ENCODE results near the gene IRAK2.
"Not testable (repeated sequence)": the region's sequence is repeated elsewhere in the genome, so short reads cannot be mapped to it uniquely, and the experiment has no call there.

The IRAK2 gene

DNA sequence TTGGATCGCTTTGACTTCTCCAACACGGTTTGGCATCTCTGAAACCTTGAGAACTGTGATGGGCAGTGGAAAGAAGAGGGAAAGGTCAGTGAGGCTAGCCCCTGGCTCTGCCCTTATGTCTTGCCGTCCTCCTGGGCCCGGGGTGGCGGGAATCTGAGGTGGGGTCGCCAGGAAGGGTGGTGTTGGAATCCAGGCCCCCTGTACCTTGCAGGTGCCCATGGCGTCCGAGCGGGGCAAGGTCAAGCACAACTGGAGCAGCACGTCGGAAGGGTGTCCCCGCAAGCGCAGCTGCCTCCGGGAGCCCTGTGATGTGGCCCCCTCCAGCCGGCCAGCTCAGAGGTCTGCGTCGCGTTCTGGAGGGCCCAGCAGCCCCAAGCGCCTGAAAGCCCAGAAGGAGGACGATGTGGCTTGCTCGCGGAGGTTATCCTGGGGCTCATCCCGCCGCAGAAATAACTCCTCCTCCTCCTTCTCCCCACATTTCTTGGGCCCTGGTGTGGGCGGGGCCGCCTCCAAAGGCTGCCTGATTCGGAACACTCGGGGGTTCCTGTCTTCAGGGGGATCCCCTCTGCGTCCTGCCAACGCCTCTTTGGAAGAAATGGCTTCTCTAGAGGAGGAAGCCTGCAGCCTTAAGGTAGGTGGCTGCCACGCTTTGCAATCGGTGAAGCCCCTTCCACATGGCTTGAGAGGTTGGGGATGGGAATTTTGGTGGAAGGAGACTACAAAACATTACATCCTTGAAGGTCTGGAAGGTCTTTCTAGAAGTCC lies 84.4 kb downstream of the IRAK2 start:
- H3K4me3 ChIP-seq (ENCODE audit: low read depth, low read length), result peak overlapping the region; percentile 78

DNA sequence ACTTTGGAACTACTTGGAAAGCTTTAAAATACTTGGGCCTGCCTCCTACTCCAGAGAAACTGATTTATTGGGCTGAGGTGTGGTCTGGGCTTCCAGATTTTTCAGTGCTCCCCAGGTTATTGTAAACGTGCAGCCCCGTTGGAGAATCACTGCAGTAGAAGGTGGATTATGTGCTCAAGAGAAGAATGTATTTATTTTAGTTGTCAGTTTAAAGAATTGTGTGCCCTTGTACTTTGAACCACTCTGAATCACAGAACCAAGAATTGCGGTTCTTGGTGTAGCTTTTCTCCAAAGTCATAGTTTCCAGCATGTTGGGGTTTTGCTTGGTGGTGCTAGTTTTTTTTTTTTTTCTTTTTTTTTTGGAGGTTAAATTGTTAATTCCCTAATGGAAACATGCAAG lies 85.1 kb downstream of the IRAK2 start:
- H3K4me3 ChIP-seq (ENCODE audit: low read depth, low read length), result peak overlapping the region; percentile 78

DNA sequence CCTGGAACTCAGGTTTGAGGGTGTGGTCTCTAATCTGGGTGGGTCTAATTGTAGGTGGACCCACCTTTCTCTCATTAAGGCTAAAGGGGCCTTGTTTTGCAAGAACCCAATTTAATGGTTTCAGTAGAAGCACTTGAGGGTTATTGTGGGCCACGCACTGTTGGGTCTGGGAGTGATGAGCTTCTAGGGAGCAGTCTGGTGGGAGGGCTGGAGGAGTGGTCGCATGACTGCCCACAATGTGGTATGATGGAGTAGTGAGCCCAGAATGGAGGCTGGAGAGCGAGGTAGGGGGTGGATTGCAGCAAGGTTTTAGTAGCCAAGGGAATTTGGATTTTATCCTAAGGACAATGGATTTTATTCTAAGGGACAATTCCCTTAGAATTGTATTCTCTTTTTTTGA lies 86.3 kb downstream of the IRAK2 start:
- H3K4me3 ChIP-seq (ENCODE audit: low read depth, low read length), result no peak overlapping the region

DNA sequence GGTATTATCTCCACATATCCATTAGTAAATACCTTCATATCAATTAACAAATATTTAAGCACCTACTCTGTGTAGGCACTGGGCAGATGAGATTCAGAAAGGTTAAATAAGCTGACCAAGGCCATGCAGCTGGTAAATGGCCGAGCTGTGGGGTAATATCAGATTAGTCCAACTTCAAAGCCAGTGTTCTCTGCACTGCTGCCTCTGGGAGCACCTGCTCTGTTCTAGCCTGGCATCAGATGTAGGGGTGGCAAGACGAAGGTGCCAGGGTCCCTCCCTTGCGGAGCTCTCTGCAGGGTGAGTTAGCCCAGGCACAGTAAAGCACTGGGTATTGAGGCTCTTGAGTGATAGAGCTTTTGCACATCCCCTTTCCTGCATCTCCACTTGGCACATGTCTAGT lies 89.0 kb downstream of the IRAK2 start:
- H3K4me3 ChIP-seq (ENCODE audit: low read depth, low read length), result no peak overlapping the region

DNA sequence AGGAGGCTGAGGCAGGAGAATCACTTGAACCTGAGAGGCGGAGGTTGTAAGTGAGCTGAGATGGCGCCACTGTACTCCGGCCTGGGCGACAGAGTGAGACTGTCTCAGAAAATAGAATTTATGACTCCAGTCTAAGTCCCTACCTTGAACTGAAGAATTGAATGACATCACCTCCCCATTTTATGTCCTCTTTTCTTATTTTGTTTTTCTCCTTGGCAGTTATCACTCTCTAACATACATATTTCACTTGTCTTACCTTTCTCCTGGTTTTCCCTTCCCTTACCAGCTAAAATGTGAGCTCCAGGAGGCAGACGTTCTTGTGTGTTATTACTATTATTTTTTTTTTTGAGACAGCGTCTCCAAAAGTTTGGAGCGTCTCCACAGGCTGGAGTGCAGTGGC lies 91.1 kb downstream of the IRAK2 start:
- H3K4me3 ChIP-seq (ENCODE audit: low read depth, low read length), result no peak overlapping the region

DNA sequence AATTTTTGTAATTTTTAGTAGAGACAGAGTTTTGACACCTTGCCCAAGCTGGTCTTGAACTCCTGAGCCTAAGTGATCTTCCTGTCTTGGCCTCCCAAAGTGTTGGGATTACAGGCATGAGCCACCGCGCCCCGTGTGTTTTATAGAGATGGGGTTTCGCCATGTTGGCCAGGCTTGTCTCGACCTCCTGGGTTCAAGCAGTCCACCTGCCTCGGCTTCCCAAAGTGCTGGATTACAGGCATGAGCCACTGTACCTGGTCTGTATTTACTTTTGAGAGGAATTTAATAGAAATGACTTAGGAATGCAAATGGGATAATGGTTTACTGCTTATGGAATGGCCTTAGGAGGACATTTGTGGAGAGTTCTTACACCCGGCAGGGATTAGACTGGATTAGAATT lies 94.3 kb downstream of the IRAK2 start:
- H3K4me3 ChIP-seq (ENCODE audit: low read depth, low read length), result no peak overlapping the region

DNA sequence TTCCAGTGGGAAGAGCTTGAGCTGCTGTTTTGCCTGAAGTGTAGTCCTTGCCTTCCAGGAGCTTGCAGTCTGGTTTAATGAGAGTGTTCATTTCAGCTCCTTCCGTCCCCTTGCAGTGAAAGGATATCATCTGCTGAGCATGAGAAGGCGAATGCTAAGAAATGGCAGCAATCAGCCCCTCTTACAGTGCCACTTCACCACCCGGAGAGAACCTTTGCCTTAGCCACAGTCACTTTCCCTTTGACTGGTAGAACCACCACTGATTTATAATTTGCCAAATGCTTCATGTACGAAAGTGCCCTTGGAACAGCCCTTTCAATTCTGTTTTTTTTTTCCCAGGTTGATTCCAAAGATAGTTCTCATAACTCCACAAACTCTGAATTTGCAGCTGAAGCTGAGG lies 95.1 kb downstream of the IRAK2 start:
- no peak overlapping the region for H3K4me3 ChIP-seq (ENCODE audit: low read depth, low read length)

DNA sequence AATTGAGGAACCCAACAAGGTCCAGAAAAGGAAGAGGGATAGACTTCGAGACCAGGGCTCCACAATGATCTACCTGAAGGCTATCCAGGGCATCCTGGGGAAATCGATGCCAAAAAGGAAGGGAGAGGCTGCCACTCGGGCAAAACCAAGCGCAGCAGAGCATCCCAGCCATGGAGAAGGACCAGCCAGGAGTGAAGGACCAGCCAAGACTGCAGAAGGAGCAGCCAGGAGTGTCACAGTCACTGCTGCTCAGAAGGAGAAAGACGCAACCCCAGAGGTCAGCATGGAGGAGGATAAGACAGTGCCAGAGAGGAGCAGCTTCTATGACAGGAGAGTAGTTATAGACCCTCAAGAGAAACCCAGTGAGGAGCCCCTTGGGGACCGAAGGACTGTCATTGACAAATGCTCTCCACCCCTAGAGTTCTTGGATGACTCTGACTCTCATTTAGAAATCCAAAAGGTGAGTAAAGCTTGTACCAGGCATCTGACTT lies 95.5 kb downstream of the IRAK2 start:
- H3K4me3 ChIP-seq (ENCODE audit: low read depth, low read length), result no peak overlapping the region

DNA sequence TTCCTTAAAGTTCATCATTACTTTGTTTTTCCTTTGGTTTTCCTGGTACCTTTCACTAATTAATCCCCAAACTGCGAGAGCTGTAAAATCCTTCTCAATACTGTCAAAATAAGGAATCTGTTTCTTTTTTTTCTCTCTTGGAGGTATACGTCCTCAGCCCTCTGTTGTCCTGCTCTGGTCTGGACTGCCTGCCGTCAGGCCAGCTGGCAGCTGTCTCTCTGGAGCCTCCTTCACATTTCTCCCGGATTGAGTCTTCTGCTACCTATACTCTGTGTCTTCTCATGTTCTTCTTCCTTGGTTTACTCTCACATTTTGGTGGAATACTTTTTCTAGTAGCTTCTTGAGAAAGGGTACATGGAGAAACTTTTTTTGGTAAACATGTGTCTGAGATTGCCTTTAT lies 97.3 kb downstream of the IRAK2 start:
- no peak overlapping the region for H3K4me3 ChIP-seq (ENCODE audit: low read depth, low read length)

DNA sequence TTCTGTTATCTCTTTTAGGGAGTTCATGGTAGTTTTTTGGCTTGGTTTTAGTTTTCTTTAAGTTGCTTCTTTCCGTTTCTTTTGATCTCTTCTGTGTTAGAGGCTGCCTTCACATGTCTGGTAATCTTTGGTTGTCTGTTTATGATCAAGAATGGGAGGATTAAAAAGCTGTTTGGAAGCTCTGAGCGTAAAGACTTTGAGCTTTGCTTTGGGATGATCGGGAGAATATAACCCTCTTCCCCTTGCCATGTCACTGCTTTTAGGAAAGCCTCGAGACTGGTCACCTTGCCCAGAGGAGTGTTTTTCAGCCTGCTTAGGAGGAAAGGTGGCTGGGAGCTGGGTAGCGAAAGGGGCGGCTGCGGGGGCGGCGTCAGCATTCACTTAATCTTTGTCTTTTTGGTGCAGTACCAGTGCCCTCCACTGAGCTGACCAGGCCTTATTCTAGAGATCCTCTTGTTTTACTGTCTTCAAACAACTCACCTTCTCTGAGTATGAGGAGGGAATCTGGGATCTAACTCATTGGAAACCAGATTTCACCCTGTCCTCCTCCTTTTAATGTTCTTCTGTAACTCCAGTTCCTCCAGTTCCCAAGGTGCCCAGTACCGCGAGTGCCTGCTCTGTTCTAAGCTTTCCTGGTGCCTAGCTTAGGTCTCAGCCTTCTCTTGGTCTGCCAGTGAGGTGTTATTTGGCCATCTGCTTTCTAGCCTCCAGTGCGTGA lies 99.1 kb downstream of the IRAK2 start:
- no peak overlapping the region for H3K4me3 ChIP-seq (ENCODE audit: low read depth, low read length)

DNA sequence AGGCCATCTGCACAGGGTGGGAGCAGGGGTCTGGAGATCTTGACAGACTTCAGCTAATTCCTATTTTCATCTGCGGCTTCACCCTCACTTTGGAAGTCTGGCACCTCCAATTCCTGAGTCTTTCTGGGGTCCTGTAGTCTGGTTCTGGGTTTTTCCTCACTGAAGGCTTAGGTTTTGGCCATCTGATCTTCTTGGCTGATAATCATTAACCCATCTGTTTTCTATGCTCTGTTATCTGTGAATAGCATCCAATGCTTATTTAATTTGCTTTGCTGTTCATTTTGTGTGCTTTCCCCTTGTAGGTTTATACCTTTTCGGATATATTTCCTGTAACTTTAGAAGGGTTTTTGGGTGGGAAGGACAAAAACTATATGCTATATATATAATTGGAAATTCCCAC lies 101.1 kb downstream of the IRAK2 start:
- H3K4me3 ChIP-seq (ENCODE audit: low read depth, low read length), result no peak overlapping the region

DNA sequence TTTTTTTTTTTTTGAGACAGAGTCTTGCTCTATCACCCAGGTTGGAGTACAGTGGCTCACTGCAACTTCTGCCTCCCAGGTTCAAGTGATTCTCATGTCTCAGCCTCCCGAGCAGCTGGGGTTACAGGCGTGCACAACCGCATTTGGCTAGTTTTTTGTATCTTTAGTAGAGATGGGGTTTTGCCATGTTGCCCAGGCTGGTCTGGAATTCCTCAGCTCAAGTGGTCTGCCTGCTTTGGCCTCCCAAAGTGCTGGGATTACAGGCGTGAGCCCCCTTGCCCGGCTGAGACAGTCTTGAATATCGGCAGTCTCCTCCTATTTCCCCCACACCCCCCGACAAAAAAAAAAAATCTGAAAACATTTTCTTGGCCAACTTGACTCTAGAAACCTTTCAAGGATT lies 102.2 kb downstream of the IRAK2 start:
- not testable (repeated sequence) for H3K4me3 ChIP-seq (ENCODE audit: low read depth, low read length)

DNA sequence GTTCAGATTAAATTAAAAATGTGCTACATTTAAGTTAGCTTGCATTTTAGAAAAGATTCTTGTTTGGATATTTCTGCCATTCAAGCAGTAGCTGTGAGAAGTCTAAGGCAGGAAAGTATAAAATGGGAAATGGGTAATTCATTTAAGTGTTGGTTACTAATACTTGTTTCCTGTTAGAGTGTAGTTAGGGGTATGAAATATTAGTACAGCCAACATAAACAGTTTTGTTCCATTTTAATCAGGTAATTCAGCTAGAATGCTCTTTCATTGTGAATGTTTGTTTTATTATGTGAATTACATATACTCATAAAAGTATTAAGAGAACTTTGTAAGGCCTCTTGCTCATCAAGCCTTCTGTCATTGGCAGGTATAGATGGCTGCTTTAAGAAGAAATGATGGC lies 103.4 kb downstream of the IRAK2 start:
- no peak overlapping the region for H3K4me3 ChIP-seq (ENCODE audit: low read depth, low read length)

DNA sequence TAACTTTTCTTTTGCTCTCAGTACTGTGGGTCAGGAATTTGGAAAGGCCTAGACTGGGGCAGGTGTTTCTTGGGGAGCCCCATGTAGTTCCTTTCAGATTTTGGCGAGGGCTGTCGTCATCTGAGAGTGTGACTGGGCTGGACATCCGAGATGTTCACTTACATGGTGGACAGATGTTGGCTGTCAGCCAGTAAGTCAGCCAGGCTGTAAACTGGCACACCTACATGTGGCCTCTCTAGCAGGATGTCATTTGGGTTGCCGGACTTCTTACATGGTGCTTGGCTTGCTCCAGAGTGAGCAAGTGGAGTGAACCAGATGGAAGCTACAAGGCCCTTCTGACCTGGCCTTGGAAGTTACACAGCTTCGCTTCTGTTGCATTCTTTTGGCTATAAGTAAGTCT lies 104.2 kb downstream of the IRAK2 start:
- no peak overlapping the region for H3K4me3 ChIP-seq (ENCODE audit: low read depth, low read length)

DNA sequence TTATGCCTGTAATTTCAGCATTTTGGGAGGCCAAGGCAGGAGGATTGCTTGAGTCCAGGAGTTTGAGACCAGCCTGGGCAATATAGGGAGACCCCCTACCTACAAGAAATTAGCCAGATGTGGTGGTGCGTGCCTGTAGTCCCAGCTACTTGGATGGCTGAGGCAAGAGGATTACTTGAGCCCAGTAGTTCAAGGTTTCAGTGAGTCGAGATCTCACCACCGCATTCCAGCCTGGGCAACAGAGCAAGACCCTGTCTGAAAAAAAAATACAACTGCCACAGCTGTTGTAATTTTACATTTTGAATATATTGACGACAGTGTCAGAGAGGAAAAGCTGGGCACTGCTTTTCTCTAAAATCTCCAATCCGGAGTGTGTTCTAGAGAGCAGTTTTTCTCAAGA lies 104.7 kb downstream of the IRAK2 start:
- no peak overlapping the region for H3K4me3 ChIP-seq (ENCODE audit: low read depth, low read length)

DNA sequence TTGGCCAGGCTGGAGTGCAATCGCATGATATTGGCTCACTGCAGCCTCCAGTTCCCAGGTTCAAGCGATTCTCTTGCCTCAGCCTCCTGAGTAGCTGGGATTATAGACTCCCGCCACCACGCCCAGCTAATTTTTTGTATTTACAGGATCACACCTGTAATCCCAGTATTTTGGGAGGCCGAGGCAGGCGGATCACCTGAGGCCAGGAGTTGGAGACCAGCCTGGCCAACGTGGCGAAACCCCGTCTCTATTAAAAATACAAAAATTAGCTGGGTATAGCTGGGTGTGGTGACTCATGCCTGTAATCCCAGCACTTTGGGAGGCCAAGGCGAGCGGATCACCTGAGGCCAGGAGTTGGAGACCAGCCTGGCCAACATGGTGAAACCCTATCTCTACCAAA lies 107.8 kb downstream of the IRAK2 start:
- not testable (repeated sequence) for H3K4me3 ChIP-seq (ENCODE audit: low read depth, low read length)

DNA sequence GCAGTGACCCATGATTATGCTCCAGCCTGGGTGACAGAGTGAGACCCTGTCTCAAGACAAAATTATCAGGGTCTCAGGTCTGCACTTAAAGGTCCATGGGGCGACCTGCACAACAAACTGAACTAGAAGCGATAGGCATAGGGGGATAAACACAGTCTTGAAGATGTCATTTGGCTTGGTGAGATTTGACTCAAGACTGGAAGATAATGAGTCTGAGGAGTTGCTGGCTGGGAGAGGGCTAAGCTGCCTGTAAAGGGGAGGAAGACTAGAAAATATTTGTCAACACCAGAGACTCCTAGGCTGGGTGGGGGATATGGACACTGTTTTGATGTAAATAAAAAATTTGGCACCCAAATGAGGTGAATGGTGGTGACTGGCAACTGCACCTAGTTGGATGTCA lies 108.3 kb downstream of the IRAK2 start:
- H3K4me3 ChIP-seq (ENCODE audit: low read depth, low read length), result no peak overlapping the region

DNA sequence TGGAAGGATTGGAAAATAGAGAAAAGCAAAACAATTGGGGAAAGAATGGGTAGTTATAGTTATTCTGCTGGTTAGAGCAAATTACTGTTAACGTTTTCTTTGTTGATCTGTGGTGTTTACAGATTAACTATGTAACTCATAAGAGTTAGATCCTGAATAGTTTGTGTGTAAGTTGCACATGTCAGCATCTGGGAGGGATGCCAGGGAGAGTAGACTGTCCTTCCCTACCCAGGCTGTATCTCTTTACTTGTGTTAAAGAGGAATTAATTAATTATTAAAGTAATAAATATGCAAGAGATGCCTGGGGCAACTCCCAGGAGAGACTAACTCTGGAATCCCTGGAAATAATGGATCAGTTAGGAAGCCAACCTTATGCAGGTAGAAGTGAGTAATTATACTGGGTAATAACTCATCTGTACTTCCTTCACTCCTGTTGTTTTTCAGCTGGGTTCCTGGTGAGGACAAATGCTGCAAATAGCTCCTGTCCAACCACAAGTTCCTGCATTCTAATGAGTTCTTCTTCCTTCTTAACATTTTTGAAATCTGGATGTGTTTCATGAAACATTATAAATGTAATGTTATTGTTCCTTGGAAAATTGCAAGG lies 109.1 kb downstream of the IRAK2 start:
- no peak overlapping the region for H3K4me3 ChIP-seq (ENCODE audit: low read depth, low read length)

DNA sequence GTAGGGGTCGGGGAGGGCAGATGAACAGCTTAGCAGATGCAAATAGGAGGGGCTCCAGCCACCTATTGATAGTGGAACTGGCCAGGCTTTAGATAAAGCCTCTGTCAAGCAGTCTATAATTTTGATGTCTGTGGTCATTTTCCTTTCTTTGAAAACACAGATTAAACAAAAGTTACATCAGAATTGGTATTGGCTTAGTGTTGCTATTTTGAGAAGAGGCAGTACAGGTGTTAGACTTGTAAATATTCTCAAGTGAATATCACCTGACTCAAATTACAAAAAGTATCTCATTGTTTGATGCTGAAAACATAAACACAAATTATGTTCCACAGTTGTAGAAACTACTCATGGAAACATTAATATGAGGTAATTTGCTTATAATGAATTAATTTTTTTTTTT lies 109.9 kb downstream of the IRAK2 start:
- H3K4me3 ChIP-seq (ENCODE audit: low read depth, low read length), result no peak overlapping the region

DNA sequence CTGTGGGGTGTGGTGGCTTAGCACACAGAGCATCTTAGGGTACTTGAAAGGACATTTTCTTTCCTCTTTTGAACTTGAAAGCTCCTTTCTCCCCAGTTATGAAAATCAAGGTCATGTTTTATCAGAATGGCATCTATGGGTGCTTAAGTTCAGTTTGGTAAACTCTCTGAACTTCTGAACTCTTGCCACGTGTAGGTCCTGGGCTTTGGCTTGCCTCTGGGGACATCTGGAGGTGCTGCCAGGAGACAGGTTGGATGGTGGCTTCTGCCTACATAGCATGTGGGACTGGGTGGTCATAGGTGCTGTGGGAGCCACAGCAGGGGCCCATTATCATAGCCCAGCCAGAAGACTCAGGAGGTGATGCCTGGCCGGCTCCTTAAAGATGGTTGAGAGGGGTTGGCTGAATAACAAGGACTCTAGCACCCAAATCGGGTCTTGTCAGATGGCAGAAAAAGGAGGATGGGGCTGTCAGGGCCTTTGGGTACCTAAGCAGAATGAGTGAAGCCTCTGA lies 112.5 kb downstream of the IRAK2 start:
- H3K4me3 ChIP-seq (ENCODE audit: low read depth, low read length), result no peak overlapping the region

DNA sequence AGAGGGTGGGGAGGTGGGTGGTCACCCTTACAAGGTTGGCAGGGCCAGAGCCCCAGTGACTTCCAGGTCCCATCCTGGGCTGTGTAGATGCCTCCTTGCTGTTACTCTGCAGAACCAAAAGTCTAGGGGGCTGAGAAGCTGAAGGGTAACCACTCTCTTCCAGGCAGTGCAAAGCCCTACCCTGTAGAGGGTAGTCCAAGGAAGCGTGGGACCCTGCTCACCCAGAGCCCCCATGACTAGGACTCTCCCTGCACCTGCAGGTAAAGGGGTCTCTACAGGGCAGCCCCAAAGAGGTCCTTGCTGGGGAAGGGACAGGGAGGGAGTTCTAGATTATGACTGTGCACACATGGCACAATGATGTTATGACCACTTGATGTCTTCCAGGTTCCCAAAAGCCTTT lies 113.8 kb downstream of the IRAK2 start:
- no peak overlapping the region for H3K4me3 ChIP-seq (ENCODE audit: low read depth, low read length)
